Gastrocnemius medialis (tissue), 4 donors: ENCODE measurements around the gene NDUFA9. TPM values are rescaled to one million over a fixed set of nuclear protein-coding genes. Genes with fewer than 3 reads are reported as not detected.

ENCODE experiments used
- ATAC-seq, 2 donors: fragments of 150-250 bp; one replicate each; pipeline ENCODE4 v1.9.1; 2016
- DNase-seq, 2 donors: peaks; one replicate each; pipeline ENCODE4 v3.0.0-alpha.2; 2019
- H3K27ac ChIP-seq, 4 donors: fragments of 200-600 bp; sonication (generic); 1 replicate in 1 of 4; 2 replicates in 3 of 4; pipeline ENCODE4 v1.5.1; 2016 to 2018; ENCODE audit warnings: mild to moderate bottlenecking in 2 of 4, moderate library complexity in 1 of 4
- H3K27me3 ChIP-seq, 3 donors: fragments of 200-600 bp; sonication (generic) in 2 of 3; 1 replicate in 1 of 3; 2 replicates in 2 of 3; pipeline versions ENCODE4 v1.5.1 to v1.6.0; 2016 to 2019; ENCODE audit warnings: mild to moderate bottlenecking in 1 of 3, moderate library complexity in 1 of 3
- H3K36me3 ChIP-seq, 2 donors: fragments of 200-600 bp; sonication (generic) in 1 of 2; one replicate each; pipeline ENCODE4 v1.5.1; 2017 to 2018
- H3K4me1 ChIP-seq, 2 donors: fragments of 200-600 bp; sonication (generic) in 1 of 2; one replicate each; pipeline ENCODE4 v1.5.1; 2016 to 2017; ENCODE audit warnings: mild to moderate bottlenecking in 2 of 2
- H3K4me3 ChIP-seq, 4 donors: fragments of 200-600 bp; sonication (generic) in 3 of 4; 1 replicate in 1 of 4; 2 replicates in 3 of 4; pipeline ENCODE4 v1.5.1; 2016 to 2019; ENCODE audit warnings: mild to moderate bottlenecking in 2 of 4
- H3K9me3 ChIP-seq, 3 donors: fragments of 200-600 bp; sonication (generic) in 2 of 3; 1 replicate in 1 of 3; 2 replicates in 2 of 3; pipeline ENCODE4 v1.5.1; 2016 to 2019
- POLR2A ChIP-seq, 2 donors: fragments of 450-650 bp; IDR thresholded peaks; one replicate each; pipeline ENCODE4 v1.6.1; 2017; ENCODE audit warnings: antibody characterized with exemption in 2 of 2, mild to moderate bottlenecking in 2 of 2, moderate library complexity in 2 of 2
- in situ Hi-C, 4 donors: fragments of 200-750 bp; cut with MboI; loops; one replicate each; pipeline versions ENCODE4 v1.15.0 to v1.8.0; 2017; ENCODE audit warnings: low sequenced_read_pairs in 4 of 4
- intact Hi-C: fragments of 100-400 bp; cut with DNase I; formaldehyde crosslinking; loops from one replicate; pipeline ENCODE4 v1.15.1; 2023; ENCODE audit warnings: low total_unique reads
- total RNA-seq, 4 donors: library from RNA; depleted of rRNA; stranded (reverse); fragments of >200 nt; gene quantifications; one replicate each; pipeline versions ENCODE4 v1.1.0 to v1.2.3, GENCODE V29; 2016
- TF ChIP-seq, protein P1 (sequence below), 5 experiments: fragments of 450-650 bp in 3 of 5; fragments of 200-600 bp in 2 of 5; sonication (generic) in 2 of 5; IDR thresholded peaks in 4 of 5; conservative IDR thresholded peaks in 1 of 5; 1 replicate in 4 of 5; 2 replicates in 1 of 5; pipeline ENCODE4 v1.5.1; 2016 to 2019; ENCODE audit warnings: antibody characterized with exemption in 5 of 5, mild to moderate bottlenecking in 3 of 5, moderate library complexity in 3 of 5

NDUFA9 gene
- total RNA-seq, 4 donors from 2014 or later = 57.9 to 113 (median 69.5) TPM

DNA sequence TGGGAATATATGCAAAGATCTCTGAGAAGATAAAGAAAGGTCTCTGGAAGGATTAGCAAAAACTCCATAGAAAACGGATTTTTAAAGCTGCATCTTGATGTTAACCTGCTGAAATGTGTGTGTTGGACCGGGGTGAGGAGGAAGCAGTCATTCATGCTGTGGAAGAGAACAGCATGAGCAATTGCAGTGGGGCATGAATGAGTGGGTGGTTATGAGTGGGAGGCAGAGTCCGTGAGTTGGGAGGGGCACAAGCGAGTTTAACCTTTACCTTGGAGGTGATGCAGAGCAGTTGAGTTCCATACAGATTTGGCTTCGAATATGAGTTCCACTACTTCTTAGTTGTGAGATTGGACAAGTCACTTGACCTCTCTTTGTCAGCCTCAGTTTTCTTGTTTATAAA lies 41.8 kb downstream of the NDUFA9 start:
- H3K36me3 ChIP-seq = peaks cover 0 to 29% of the 10 kb centered on the region in 2 donors
- H3K27me3 ChIP-seq = no peaks in the 10 kb centered on the region
- no peaks in the 10 kb centered on the region for H3K9me3 ChIP-seq
- DNase-seq (no peak), ATAC-seq (no peak)
- no peak for TF ChIP-seq POLR2A (IDR thresholded peaks at IDR 0.05)
- TF ChIP-seq, protein P1, sequence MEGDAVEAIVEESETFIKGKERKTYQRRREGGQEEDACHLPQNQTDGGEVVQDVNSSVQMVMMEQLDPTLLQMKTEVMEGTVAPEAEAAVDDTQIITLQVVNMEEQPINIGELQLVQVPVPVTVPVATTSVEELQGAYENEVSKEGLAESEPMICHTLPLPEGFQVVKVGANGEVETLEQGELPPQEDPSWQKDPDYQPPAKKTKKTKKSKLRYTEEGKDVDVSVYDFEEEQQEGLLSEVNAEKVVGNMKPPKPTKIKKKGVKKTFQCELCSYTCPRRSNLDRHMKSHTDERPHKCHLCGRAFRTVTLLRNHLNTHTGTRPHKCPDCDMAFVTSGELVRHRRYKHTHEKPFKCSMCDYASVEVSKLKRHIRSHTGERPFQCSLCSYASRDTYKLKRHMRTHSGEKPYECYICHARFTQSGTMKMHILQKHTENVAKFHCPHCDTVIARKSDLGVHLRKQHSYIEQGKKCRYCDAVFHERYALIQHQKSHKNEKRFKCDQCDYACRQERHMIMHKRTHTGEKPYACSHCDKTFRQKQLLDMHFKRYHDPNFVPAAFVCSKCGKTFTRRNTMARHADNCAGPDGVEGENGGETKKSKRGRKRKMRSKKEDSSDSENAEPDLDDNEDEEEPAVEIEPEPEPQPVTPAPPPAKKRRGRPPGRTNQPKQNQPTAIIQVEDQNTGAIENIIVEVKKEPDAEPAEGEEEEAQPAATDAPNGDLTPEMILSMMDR (IDR thresholded peaks at IDR 0.05 in 4 of 5, conservative IDR thresholded peaks at IDR 0.05 in 1 of 5) = no peak
- intact Hi-C loops = no loop called here
- H3K4me1 ChIP-seq = no peaks in the 10 kb centered on the region
- H3K4me3 ChIP-seq = no peak overlapping the region
- in situ Hi-C loops = no loop called here
- H3K27ac ChIP-seq = no peak overlapping the region

Other genes with a start within 250 kb of the NDUFA9 start
- gene FGF6, start 203.3 kb upstream of the NDUFA9 start, total RNA-seq = 1 to 10 TPM in 2 of 4 donors, under 1 TPM in 1, not detected in 1; 0.73 to 5.9 (median 2.2) TPM
- gene RAD51AP1, start 110.2 kb upstream of the NDUFA9 start, total RNA-seq = 1 to 10 TPM in 2 of 4 donors, under 1 TPM in 1, not detected in 1; 0.65 to 1.7 (median 1.7) TPM
- gene DYRK4, start 86.9 kb upstream of the NDUFA9 start, total RNA-seq = 10 to 100 TPM; 20.1 to 28.9 (median 21.1) TPM
- gene AKAP3, start 63 bp upstream of the NDUFA9 start, total RNA-seq = 1 to 10 TPM in 1 of 4 donors, under 1 TPM in 3; 0.27 to 1.7 (median 0.71) TPM
- gene GALNT8, start 71.3 kb downstream of the NDUFA9 start, total RNA-seq = under 1 TPM in 2 of 4 donors, not detected in 2; 0.07 to 0.26 TPM